HepG2 (cell line): Measurements from ENCODE around the gene NDUFB7. TPM values are rescaled to one million over a fixed set of nuclear protein-coding genes. Genes with fewer than 3 reads are reported as not detected.

Experiments
- ATAC-seq: fragments of 200-7000 bp; cut with Tn5 transposase; 3 replicates; pipeline ENCODE4 v1.9.1; 2020; ENCODE audit warnings: mild to moderate bottlenecking, moderate library complexity
- BruUV-seq: library from RNA; stranded (reverse); fragments of 400-500 nt; replicated peaks from 2 replicates; lab custom pipeline; 2021; lab: Mats Ljungman, UMichigan
- CTCF ChIA-PET: fragments of 300-600 bp; formaldehyde crosslinking; extraction: SDS; loops from one replicate; lab custom pipeline; 2021; ENCODE audit warnings: low total read pairs, inconsistent platforms, low intra/inter-chr PET ratio; lab: Yijun Ruan, JAX
- POLR2A ChIA-PET: fragments of 350-600 bp; sonication (Branson Sonifier 250); formaldehyde crosslinking; loops from one replicate; lab custom pipeline; 2020; ENCODE audit warnings: antibody characterized with exemption, inconsistent platforms; lab: Yijun Ruan, JAX
- DNase-seq: peaks from one replicate; pipeline ENCODE4 v3.0.0-alpha.2; 2015; ENCODE audit warnings: low spot score
- FAIRE-seq: peaks from 3 replicates; lab custom pipeline; 2011; peaks lifted over from hg19 to GRCh38; lab: Jason Lieb, UNC
- H2AFZ ChIP-seq: one replicate; pipeline ENCODE4 v1.6.1; 2011; ENCODE audit warnings: low read length, inconsistent platforms
- H3K27ac ChIP-seq: fragments of 300-600 bp; 3 replicates; pipeline ENCODE4 v1.8.0; 2011; ENCODE audit warnings: mixed run types, mild to moderate bottlenecking, mixed read lengths, low read length, inconsistent platforms; ENCODE audit not compliant: insufficient read depth; ENCODE audit errors: extremely low read length
- H3K27me3 ChIP-seq, 2 experiments: fragments of 200-600 bp in 1 of 2; 2 replicates in 1 of 2; 3 replicates in 1 of 2; pipeline versions ENCODE4 v1.6.0 to v1.8.0; 2011; ENCODE audit warnings: low read length in 2 of 2, mild to moderate bottlenecking in 2 of 2, moderate library complexity in 2 of 2, inconsistent platforms in 1 of 2; ENCODE audit not compliant: insufficient read depth in 2 of 2, control insufficient read depth in 1 of 2
- H3K36me3 ChIP-seq, 2 experiments: fragments of 200-600 bp in 1 of 2; replicated peaks in 1 of 2; 2 replicates in 1 of 2; 3 replicates in 1 of 2; pipeline versions ENCODE4 v1.5.1 to v1.8.0; 2011; ENCODE audit warnings: low read length in 2 of 2, inconsistent platforms in 1 of 2; ENCODE audit not compliant: insufficient read depth in 2 of 2, control insufficient read depth in 1 of 2
- H3K4me1 ChIP-seq: 2 replicates; pipeline ENCODE4 v1.5.1; 2012; ENCODE audit warnings: low read length, inconsistent platforms; ENCODE audit not compliant: insufficient read depth
- H3K4me2 ChIP-seq: 2 replicates; pipeline ENCODE4 v1.6.0; 2011; ENCODE audit warnings: low read depth, low read length, inconsistent platforms
- H3K4me3 ChIP-seq, 3 experiments: fragments of 200-600 bp in 1 of 3; sonication (generic), shearing (Covaris generic) in 1 of 3; replicated peaks in 1 of 3; 2 replicates each; pipeline ENCODE4 v1.5.1; 2011 to 2016; ENCODE audit warnings: low read length in 3 of 3, inconsistent platforms in 2 of 3, low read depth in 2 of 3, mild to moderate bottlenecking in 2 of 3, control low read depth in 1 of 3, mixed read lengths in 1 of 3; ENCODE audit not compliant: insufficient read depth in 1 of 3
- H3K79me2 ChIP-seq: one replicate; pipeline ENCODE4 v1.6.1; 2011; ENCODE audit warnings: low read length, inconsistent platforms; ENCODE audit not compliant: insufficient read depth
- H3K9ac ChIP-seq: 2 replicates; pipeline ENCODE4 v1.6.0; 2011; ENCODE audit warnings: mild to moderate bottlenecking, low read depth, low read length, inconsistent platforms; ENCODE audit not compliant: insufficient read depth
- H3K9me3 ChIP-seq: 2 replicates; pipeline ENCODE4 v1.5.1; 2012; ENCODE audit warnings: mild to moderate bottlenecking, low read length
- H4K20me1 ChIP-seq: 2 replicates; pipeline ENCODE4 v1.6.0; 2011; ENCODE audit warnings: inconsistent platforms, mild to moderate bottlenecking, low read length, moderate library complexity; ENCODE audit not compliant: insufficient read depth
- DMAP1 ChIP-seq: IDR thresholded peaks from 2 replicates; pipeline ENCODE4 v1.6.1; 2016
- PCBP1 ChIP-seq: fragments of 200-400 bp; formaldehyde crosslinking; IDR thresholded peaks from 2 replicates; pipeline ENCODE4 v1.6.1; 2017; ENCODE audit warnings: mild to moderate bottlenecking, low read depth, low read length, borderline replicate concordance
- ZBTB33 ChIP-seq: sonication (generic); formaldehyde crosslinking; IDR thresholded peaks from 2 replicates; pipeline ENCODE4 v1.4.0; 2020; ENCODE audit warnings: missing genetic modification reagents
- ZBTB38 ChIP-seq: sonication (generic); formaldehyde crosslinking; IDR thresholded peaks from 2 replicates; pipeline ENCODE4 v1.5.1; 2020; ENCODE audit warnings: mild to moderate bottlenecking, missing genetic modification reagents
- ZNF607 ChIP-seq: sonication (generic); formaldehyde crosslinking; IDR thresholded peaks from 2 replicates; pipeline ENCODE4 v1.5.1; 2020; ENCODE audit warnings: missing genetic modification reagents, mild to moderate bottlenecking, borderline replicate concordance
- ZNF652 ChIP-seq: IDR thresholded peaks from 2 replicates; pipeline ENCODE4 v1.6.1; 2016; ENCODE audit warnings: low read depth, borderline replicate concordance
- WGBS: methylation state at CpG from one replicate; pipeline ENCODE4 v1.1.6; 2017; ENCODE audit warnings: low lambda C conversion rate; 5-methylcytosine and 5-hydroxymethylcytosine counted together
- in situ Hi-C: cut with HindIII; loops from 2 replicates; pipeline ENCODE4 v1.10.0; 2017; ENCODE audit warnings: low pct_unique_long_range_greater_than_20kb; ENCODE audit not compliant: extremely low pct_ligation_motif_present
- intact Hi-C: fragments of 100-400 bp; cut with micrococcal nuclease; formaldehyde crosslinking; loops from one replicate; pipeline ENCODE4 v1.10.0; 2022; ENCODE audit not compliant: unreplicated experiment
- polyA plus RNA-seq, 8 experiments: library from polyadenylated mRNA; depleted of rRNA in 3 of 8; stranded (reverse) in 7 of 8; unstranded in 1 of 8; fragments of >200 nt; fragmentation: Illumina TruSeq in 4 of 8; extraction: Trizol in 4 of 8; gene quantifications; 2 replicates each; pipeline versions ENCODE4 v1.2.1 to v1.2.3, GENCODE V29; 2011 to 2016; ENCODE audit warnings: low read depth in 4 of 8, missing spikeins in 1 of 8, mixed read lengths in 1 of 8; ENCODE audit not compliant: insufficient read depth in 1 of 8
- total RNA-seq, 5 experiments: library from RNA; depleted of rRNA; stranded (reverse); fragments of >200 nt; fragmentation: Illumina TruSeq; extraction: Trizol; gene quantifications; 2 replicates each; pipeline ENCODE4 v1.2.3, GENCODE V29; 2016; ENCODE audit warnings: low read depth in 1 of 5
- TF ChIP-seq, protein P1 (sequence below), 2 experiments: sonication (generic) in 1 of 2; formaldehyde crosslinking in 1 of 2; IDR thresholded peaks; 2 replicates each; pipeline versions ENCODE4 v1.4.0 to v1.6.1; 2018 to 2020; ENCODE audit warnings: missing genetic modification reagents in 2 of 2, borderline replicate concordance in 1 of 2, low read depth in 1 of 2, mild to moderate bottlenecking in 1 of 2, missing biosample characterization in 1 of 2
- TF ChIP-seq, protein P2 (sequence below): sonication (generic); formaldehyde crosslinking; IDR thresholded peaks from 2 replicates; pipeline ENCODE4 v1.5.1; 2020; ENCODE audit warnings: missing genetic modification reagents, mild to moderate bottlenecking, borderline replicate concordance

The NDUFB7 gene
- total and polyA plus RNA-seq, 2 of the 13 experiments (the other 11 are each of a cell fraction or from before 2014, with no cell fraction given) = 156 to 198 TPM

DNA sequence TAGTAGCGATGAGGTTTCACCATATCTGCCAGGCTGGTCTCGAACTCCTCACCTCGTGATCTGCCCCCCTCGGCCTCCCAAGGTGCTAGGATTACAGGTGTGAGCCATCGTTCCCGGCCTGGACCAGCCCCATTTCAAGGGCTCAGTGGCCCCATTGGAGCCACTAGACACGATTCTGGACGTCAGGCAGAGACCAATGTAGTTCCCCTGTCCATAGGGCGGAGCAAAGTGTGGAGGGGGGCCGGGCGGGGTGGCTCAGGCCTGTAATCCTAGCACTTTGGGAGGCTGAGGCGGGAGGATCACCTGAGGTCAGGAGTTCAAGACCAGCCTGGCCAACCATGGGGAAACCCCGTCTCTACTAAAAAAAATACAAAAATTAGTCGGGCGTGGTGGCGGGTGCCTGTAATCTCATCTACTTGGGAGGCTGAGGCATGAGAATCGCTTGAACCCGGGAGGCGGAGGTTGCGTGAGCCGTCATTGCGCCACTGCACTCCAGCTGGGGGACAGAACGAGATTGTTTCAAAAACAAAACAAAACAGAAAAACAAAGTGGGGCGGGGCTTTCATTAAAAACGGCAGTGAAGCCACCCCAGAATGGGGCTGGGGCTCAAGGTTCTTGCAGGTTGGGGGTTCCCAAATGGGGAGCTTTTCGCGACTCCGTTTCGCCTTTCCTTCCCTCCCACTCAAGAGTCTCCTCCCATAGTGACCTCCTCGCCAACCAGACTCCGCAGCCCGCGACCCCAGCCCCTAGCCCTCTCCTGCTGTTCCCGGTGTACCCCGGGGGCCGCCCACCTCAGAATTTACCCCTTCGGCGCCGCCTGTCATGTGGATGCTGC lies 43.2 kb downstream of the NDUFB7 start:
- no peak for DNase-seq
- Histone ChIP-seq H3K36me3 (peaks cover 0 to 3% of the 10 kb centered on the region in 2 experiments; a peak in 1 of 5 replicates), H3K9me3 (no peaks in the 10 kb centered on the region), H3K4me2 (peak overlapping the region; percentile 64), H3K4me1 (peaks cover 27% of the 10 kb centered on the region), H3K27me3 (no peaks in the 10 kb centered on the region; a peak in 1 of 5 replicates), H3K79me2 (peaks cover 34% of the 10 kb centered on the region), H2AFZ (no peak overlapping the region), H3K27ac (peak overlapping the region; percentile 30), H3K9ac (peak overlapping the region; percentile 46), H4K20me1 (no peaks in the 10 kb centered on the region), H3K4me3 (peak overlapping the region; percentile 55 to 89 (median 57); a peak in 5 of 6 replicates)
- 57% methylated on average over 38 of the region's 39 CpGs for WGBS
- FAIRE-seq = no peak
- no peak for ATAC-seq
- TF ChIP-seq ZBTB33 (CRISPR knock-in tag) (peak; percentile 42; the same call in 1 of the 2 replicates), DMAP1 (CRISPR knock-in tag) (0 out of 2 replicates have a peak, but pooled peaks have one; percentile 10), ZBTB38 (CRISPR knock-in tag) (0 out of 2 replicates have a peak, but pooled peaks have one; percentile 12), ZNF652 (CRISPR knock-in tag) (peak; percentile 90; the same call in 1 of the 2 replicates), ZNF607 (no peak), PCBP1 (0 out of 2 replicates have a peak, but pooled peaks have one; percentile 42)
- TF ChIP-seq, protein P1, sequence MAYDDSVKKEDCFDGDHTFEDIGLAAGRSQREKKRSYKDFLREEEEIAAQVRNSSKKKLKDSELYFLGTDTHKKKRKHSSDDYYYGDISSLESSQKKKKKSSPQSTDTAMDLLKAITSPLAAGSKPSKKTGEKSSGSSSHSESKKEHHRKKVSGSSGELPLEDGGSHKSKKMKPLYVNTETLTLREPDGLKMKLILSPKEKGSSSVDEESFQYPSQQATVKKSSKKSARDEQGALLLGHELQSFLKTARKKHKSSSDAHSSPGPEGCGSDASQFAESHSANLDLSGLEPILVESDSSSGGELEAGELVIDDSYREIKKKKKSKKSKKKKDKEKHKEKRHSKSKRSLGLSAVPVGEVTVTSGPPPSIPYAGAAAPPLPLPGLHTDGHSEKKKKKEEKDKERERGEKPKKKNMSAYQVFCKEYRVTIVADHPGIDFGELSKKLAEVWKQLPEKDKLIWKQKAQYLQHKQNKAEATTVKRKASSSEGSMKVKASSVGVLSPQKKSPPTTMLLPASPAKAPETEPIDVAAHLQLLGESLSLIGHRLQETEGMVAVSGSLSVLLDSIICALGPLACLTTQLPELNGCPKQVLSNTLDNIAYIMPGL (CRISPR knock-in tag; IDR thresholded peaks at IDR 0.05; ENCODE audit: borderline replicate concordance in 1 of 2, low read depth in 1 of 2) = 0 out of 4 replicates have a peak, but pooled peaks of 1 of the 2 experiments have one; percentile 3
- TF ChIP-seq, protein P2, sequence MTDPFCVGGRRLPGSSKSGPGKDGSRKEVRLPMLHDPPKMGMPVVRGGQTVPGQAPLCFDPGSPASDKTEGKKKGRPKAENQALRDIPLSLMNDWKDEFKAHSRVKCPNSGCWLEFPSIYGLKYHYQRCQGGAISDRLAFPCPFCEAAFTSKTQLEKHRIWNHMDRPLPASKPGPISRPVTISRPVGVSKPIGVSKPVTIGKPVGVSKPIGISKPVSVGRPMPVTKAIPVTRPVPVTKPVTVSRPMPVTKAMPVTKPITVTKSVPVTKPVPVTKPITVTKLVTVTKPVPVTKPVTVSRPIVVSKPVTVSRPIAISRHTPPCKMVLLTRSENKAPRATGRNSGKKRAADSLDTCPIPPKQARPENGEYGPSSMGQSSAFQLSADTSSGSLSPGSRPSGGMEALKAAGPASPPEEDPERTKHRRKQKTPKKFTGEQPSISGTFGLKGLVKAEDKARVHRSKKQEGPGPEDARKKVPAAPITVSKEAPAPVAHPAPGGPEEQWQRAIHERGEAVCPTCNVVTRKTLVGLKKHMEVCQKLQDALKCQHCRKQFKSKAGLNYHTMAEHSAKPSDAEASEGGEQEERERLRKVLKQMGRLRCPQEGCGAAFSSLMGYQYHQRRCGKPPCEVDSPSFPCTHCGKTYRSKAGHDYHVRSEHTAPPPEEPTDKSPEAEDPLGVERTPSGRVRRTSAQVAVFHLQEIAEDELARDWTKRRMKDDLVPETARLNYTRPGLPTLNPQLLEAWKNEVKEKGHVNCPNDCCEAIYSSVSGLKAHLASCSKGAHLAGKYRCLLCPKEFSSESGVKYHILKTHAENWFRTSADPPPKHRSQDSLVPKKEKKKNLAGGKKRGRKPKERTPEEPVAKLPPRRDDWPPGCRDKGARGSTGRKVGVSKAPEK (CRISPR knock-in tag) = no peak
- in situ Hi-C loops = no loop called here
- intact Hi-C loops = loop anchor here (1.0 kb wide), 1 partner anchor 8 kb away; no protein-coding TSS in a partner anchor
- BruUV-seq = no TSS peak
- POLR2A ChIA-PET = interaction anchor here (3.6 kb wide), 1 partner anchor 9 kb away, joined by 39 read pairs; the partner anchor contains the start of gene DNAJB1
- CTCF ChIA-PET = no interaction called here
